SU-DHL-6 (cell line): ENCODE data around the gene AARS2.

Experiments
- H2AFZ ChIP-seq: fragments of 200-600 bp; sonication (generic); 2 replicates; pipeline ENCODE4 v1.6.1; 2014; ENCODE audit warnings: low read depth, mild to moderate bottlenecking, moderate library complexity, mixed read lengths, antibody characterized with exemption, low read length; ENCODE audit not compliant: severe bottlenecking
- H3F3A ChIP-seq: fragments of 200-600 bp; shearing (Covaris generic); 2 replicates; pipeline ENCODE4 v1.6.0; 2016; ENCODE audit warnings: antibody characterized with exemption, mild to moderate bottlenecking; ENCODE audit not compliant: insufficient read depth
- H3K27ac ChIP-seq: fragments of 200-600 bp; sonication (generic); 2 replicates; pipeline ENCODE4 v1.5.1; 2016; ENCODE audit warnings: low read depth, mild to moderate bottlenecking, low read length, moderate library complexity, mixed read lengths
- H3K27me3 ChIP-seq: fragments of 200-600 bp; sonication (generic), shearing (Covaris generic); 2 replicates; pipeline ENCODE4 v1.6.0; 2014; ENCODE audit warnings: mild to moderate bottlenecking, low read length
- H3K36me3 ChIP-seq: fragments of 200-600 bp; sonication (generic); 2 replicates; pipeline ENCODE4 v1.6.1; 2014; ENCODE audit warnings: mild to moderate bottlenecking, low read length, mixed read lengths
- H3K4me2 ChIP-seq: fragments of 300-600, 200-600 bp; shearing (Covaris generic), sonication (generic); 2 replicates; pipeline ENCODE4 v1.6.0; 2014; ENCODE audit warnings: low read length, low read depth, mild to moderate bottlenecking; ENCODE audit not compliant: poor library complexity, severe bottlenecking
- H3K4me3 ChIP-seq: fragments of 200-600 bp; sonication (generic); 2 replicates; pipeline ENCODE4 v1.5.1; 2014; ENCODE audit warnings: antibody characterized with exemption, low read length, mild to moderate bottlenecking, mixed read lengths; ENCODE audit not compliant: insufficient read depth, poor library complexity, severe bottlenecking
- H3K79me2 ChIP-seq: fragments of 200-600 bp; sonication (generic); 2 replicates; pipeline ENCODE4 v1.6.1; 2014; ENCODE audit warnings: mild to moderate bottlenecking, low read length, moderate library complexity; ENCODE audit not compliant: insufficient read depth
- H3K9ac ChIP-seq: fragments of 200-600 bp; sonication (generic); 2 replicates; pipeline ENCODE4 v1.7.0; 2014; ENCODE audit warnings: mild to moderate bottlenecking, low read length
- H3K9me2 ChIP-seq: fragments of 200-600 bp; sonication (generic); replicated peaks from 2 replicates; pipeline ENCODE4 v1.6.1; 2014; ENCODE audit warnings: low read length; ENCODE audit not compliant: insufficient read depth
- H3K9me3 ChIP-seq: fragments of 200-600 bp; sonication (generic); 2 replicates; pipeline ENCODE4 v1.6.1; 2014; ENCODE audit warnings: low read length, mixed read lengths; ENCODE audit not compliant: insufficient read depth
- H4K20me1 ChIP-seq: fragments of 200-600 bp; sonication (generic); 2 replicates; pipeline ENCODE4 v1.6.1; 2014; ENCODE audit warnings: low read depth, mild to moderate bottlenecking, antibody characterized with exemption, low read length, moderate library complexity, mixed read lengths
- EZH2phosphoT487 ChIP-seq: fragments of 200-600 bp; sonication (generic), shearing (Covaris generic); conservative IDR thresholded peaks from 2 replicates; pipeline ENCODE4 v1.6.1; 2018; ENCODE audit warnings: mild to moderate bottlenecking, antibody characterized with exemption, low read length, moderate library complexity, mixed read lengths
- TF ChIP-seq, protein P1 (sequence below): fragments of 200-600 bp; sonication (generic); IDR thresholded peaks from one replicate; pipeline ENCODE4 v1.5.1; 2017; ENCODE audit warnings: antibody characterized with exemption, mild to moderate bottlenecking, low read length, moderate library complexity; ENCODE audit not compliant: insufficient read depth, poor library complexity, severe bottlenecking

Gene AARS2

DNA sequence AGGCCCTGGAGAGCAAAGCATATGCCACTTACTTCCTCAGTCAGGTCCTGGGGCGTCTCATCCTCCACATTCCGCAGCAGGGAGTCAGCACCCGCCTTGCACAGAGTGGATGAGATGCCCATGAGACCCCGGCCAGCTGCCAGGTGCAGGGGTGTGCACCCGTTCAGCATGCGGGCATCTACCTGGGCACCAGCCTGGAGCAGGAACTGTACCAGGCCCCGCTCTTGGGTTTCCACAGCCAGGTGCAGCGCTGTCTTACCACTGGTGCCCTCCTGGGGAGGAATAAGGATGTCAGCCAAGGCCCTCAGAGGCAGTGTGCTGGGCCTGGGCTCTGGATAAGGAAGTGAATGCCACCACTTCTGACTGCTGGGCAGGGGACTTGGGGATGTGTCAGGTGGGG lies 53.1 kb downstream of the AARS2 start:
- Histone ChIP-seq H3K4me2 (no peak overlapping the region), H3K9me3 (no peaks in the 10 kb centered on the region), H3F3A (peaks cover 60% of the 10 kb centered on the region), H3K79me2 (peaks cover 36% of the 10 kb centered on the region), H3K9me2 (no peaks in the 10 kb centered on the region), H4K20me1 (no peaks in the 10 kb centered on the region), H3K4me3 (no peak overlapping the region), H3K9ac (no peak overlapping the region), H2AFZ (no peak overlapping the region), H3K27me3 (no peaks in the 10 kb centered on the region), H3K36me3 (no peaks in the 10 kb centered on the region), H3K27ac (peak overlapping the region; percentile 12; the same call in 1 of the 2 replicates)
- TF ChIP-seq EZH2phosphoT487 = no peak
- TF ChIP-seq, protein P1, sequence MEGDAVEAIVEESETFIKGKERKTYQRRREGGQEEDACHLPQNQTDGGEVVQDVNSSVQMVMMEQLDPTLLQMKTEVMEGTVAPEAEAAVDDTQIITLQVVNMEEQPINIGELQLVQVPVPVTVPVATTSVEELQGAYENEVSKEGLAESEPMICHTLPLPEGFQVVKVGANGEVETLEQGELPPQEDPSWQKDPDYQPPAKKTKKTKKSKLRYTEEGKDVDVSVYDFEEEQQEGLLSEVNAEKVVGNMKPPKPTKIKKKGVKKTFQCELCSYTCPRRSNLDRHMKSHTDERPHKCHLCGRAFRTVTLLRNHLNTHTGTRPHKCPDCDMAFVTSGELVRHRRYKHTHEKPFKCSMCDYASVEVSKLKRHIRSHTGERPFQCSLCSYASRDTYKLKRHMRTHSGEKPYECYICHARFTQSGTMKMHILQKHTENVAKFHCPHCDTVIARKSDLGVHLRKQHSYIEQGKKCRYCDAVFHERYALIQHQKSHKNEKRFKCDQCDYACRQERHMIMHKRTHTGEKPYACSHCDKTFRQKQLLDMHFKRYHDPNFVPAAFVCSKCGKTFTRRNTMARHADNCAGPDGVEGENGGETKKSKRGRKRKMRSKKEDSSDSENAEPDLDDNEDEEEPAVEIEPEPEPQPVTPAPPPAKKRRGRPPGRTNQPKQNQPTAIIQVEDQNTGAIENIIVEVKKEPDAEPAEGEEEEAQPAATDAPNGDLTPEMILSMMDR = no peak

DNA sequence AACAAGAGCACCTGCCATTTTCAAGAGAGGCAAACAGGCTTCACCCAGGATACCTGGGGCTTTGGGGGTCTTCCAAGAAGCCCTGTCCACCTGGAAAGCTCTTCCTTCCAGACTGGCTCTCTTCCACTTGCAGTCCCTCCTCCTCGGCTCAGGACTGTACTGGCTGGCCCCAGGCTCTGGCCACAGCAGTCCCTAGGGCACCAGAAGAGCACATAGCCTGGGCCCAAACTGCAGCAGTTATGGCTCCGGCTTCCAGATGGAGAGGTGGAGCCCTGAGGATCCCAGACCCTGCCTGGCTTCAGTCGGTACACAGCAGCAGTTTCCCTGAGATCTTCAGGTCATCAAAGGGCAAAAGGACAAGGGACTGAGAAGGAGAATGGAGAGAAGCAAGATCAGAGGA lies 54.2 kb downstream of the AARS2 start:
- Histone ChIP-seq H3K36me3 (peaks cover 3% of the 10 kb centered on the region; the same call in 1 of the 2 replicates), H3K4me2 (no peak overlapping the region), H3K27ac (peak overlapping the region; percentile 71), H3K27me3 (no peaks in the 10 kb centered on the region), H3K9me3 (no peaks in the 10 kb centered on the region), H2AFZ (no peak overlapping the region), H3K79me2 (peaks cover 29% of the 10 kb centered on the region), H3F3A (peaks cover 64% of the 10 kb centered on the region), H3K9me2 (no peaks in the 10 kb centered on the region), H4K20me1 (no peaks in the 10 kb centered on the region), H3K4me3 (no peak overlapping the region), H3K9ac (no peak overlapping the region; the same call in 1 of the 2 replicates)
- TF ChIP-seq, protein P1 = no peak
- TF ChIP-seq EZH2phosphoT487 = no peak

DNA sequence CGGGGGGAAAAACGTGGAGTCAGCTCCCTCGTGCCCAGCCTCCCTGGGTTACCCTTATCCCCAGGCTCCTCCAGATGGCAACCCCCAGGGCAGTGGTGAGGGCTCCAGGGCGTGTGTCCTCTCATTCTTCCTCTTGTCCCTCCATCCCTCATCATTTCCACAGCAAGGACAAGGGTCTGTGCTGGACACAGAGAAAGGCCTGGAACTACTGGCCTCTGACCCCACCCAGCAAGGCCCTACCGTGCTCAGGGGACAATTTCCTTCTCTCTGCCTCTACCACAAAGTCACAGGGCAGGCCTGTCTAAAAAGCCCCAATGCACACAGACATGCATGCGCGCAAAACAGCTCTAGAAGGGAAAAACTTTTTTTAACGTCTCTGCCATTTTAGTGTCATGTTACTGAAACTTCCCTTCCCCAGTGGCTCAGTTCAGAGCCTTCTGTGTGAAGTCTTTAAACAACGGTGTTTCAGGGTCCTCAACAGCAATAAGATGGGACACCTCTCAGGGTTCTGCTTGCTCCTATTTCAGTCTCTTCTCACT lies 54.8 kb downstream of the AARS2 start:
- Histone ChIP-seq H3K79me2 (peaks cover 24% of the 10 kb centered on the region), H3K9ac (peak overlapping the region; percentile 85), H3K27me3 (no peaks in the 10 kb centered on the region), H4K20me1 (no peaks in the 10 kb centered on the region), H3K36me3 (peaks cover 6% of the 10 kb centered on the region; the same call in 1 of the 2 replicates), H3K27ac (peak overlapping the region; percentile 71), H3K9me3 (no peaks in the 10 kb centered on the region), H2AFZ (no peak overlapping the region), H3K9me2 (no peaks in the 10 kb centered on the region), H3K4me2 (peak overlapping the region; percentile 83), H3F3A (peaks cover 65% of the 10 kb centered on the region), H3K4me3 (no peak overlapping the region)
- no peak for TF ChIP-seq EZH2phosphoT487
- TF ChIP-seq, protein P1 = no peak
